ENCODE results near the gene CERS5.
"Not testable (repeated sequence)": the region's sequence is repeated elsewhere in the genome, so short reads cannot be mapped to it uniquely, and the experiment has no call there.

CERS5 gene

GRCh38 chr12:50087995-50088394 lies 79.2 kb downstream of the CERS5 start:
- H3K9me3 Mint-ChIP-seq (ENCODE audit: low read depth) = no peaks in the 10 kb centered on the region
- H3K4me1 Mint-ChIP-seq (ENCODE audit: low read depth) = peaks cover 37% of the 10 kb centered on the region
- H3K27me3 Mint-ChIP-seq = no peaks in the 10 kb centered on the region
- H3K4me3 Mint-ChIP-seq = peak overlapping the region; percentile 30
- H3K27ac Mint-ChIP-seq = peak overlapping the region; percentile 41
- peaks cover 3% of the 10 kb centered on the region for H3K36me3 Mint-ChIP-seq

GRCh38 chr12:50087151-50087550 lies 80.0 kb downstream of the CERS5 start:
- H3K4me1 Mint-ChIP-seq (ENCODE audit: low read depth) = peaks cover 37% of the 10 kb centered on the region
- peaks cover 3% of the 10 kb centered on the region for H3K36me3 Mint-ChIP-seq
- no peaks in the 10 kb centered on the region for H3K9me3 Mint-ChIP-seq (ENCODE audit: low read depth)
- H3K27me3 Mint-ChIP-seq = no peaks in the 10 kb centered on the region
- H3K27ac Mint-ChIP-seq = peak overlapping the region; percentile 58
- no peak overlapping the region for H3K4me3 Mint-ChIP-seq

GRCh38 chr12:50086148-50086547 lies 81.0 kb downstream of the CERS5 start:
- no peaks in the 10 kb centered on the region for H3K9me3 Mint-ChIP-seq (ENCODE audit: low read depth)
- H3K36me3 Mint-ChIP-seq = peaks cover 3% of the 10 kb centered on the region
- H3K4me1 Mint-ChIP-seq (ENCODE audit: low read depth) = peaks cover 37% of the 10 kb centered on the region
- H3K27me3 Mint-ChIP-seq = no peaks in the 10 kb centered on the region
- H3K27ac Mint-ChIP-seq = peak overlapping the region; percentile 84
- H3K4me3 Mint-ChIP-seq = peak overlapping the region; percentile 92

GRCh38 chr12:50085615-50086072 lies 81.5 kb downstream of the CERS5 start:
- H3K27me3 Mint-ChIP-seq = no peaks in the 10 kb centered on the region
- no peaks in the 10 kb centered on the region for H3K9me3 Mint-ChIP-seq (ENCODE audit: low read depth)
- peak overlapping the region; percentile 84 for H3K27ac Mint-ChIP-seq
- peaks cover 3% of the 10 kb centered on the region for H3K36me3 Mint-ChIP-seq
- peaks cover 37% of the 10 kb centered on the region for H3K4me1 Mint-ChIP-seq (ENCODE audit: low read depth)
- H3K4me3 Mint-ChIP-seq = peak overlapping the region; percentile 92

- H3K27me3 Mint-ChIP-seq = no peaks in the 10 kb centered on the region
- H3K4me3 Mint-ChIP-seq = peak within 1 kb of the TSS; percentile 92
- peak within 1 kb of the TSS; percentile 97 for H3K27ac Mint-ChIP-seq
- peaks cover 37% of the 10 kb centered on the region for H3K4me1 Mint-ChIP-seq (ENCODE audit: low read depth)
- H3K36me3 Mint-ChIP-seq = peaks cover 3% of the 10 kb centered on the region
- no peaks in the 10 kb centered on the region for H3K9me3 Mint-ChIP-seq (ENCODE audit: low read depth)
Measured at GRCh38 chr12:50084775-50085614, 82.2 kb downstream of the CERS5 start, which contains the start of gene SMARCD1. SMARCD1 (plus strand) TSS chr12:50085342; CDS start chr12:50085370, 28 bp downstream.

- not testable (repeated sequence) for H3K36me3 Mint-ChIP-seq; H3K27me3 Mint-ChIP-seq; H3K9me3 Mint-ChIP-seq (ENCODE audit: low read depth)
- Mint-ChIP-seq H3K27ac (peak overlapping the region; percentile 97), H3K4me3 (peak overlapping the region; percentile 92), H3K4me1 (ENCODE audit: low read depth) (peaks cover 37% of the 10 kb centered on the region)
Measured at GRCh38 chr12:50084409-50084774, 82.8 kb downstream of the CERS5 start.

GRCh38 chr12:50083301-50083700 lies 83.9 kb downstream of the CERS5 start:
- Mint-ChIP-seq H3K27ac (peak overlapping the region; percentile 90), H3K4me3 (peak overlapping the region; percentile 88), H3K36me3 (peaks cover 3% of the 10 kb centered on the region), H3K9me3 (ENCODE audit: low read depth) (no peaks in the 10 kb centered on the region), H3K27me3 (no peaks in the 10 kb centered on the region), H3K4me1 (ENCODE audit: low read depth) (peaks cover 32% of the 10 kb centered on the region)

GRCh38 chr12:50082644-50083043 lies 84.5 kb downstream of the CERS5 start:
- Mint-ChIP-seq H3K4me1 (ENCODE audit: low read depth) (peaks cover 26% of the 10 kb centered on the region), H3K27ac (peak overlapping the region; percentile 10), H3K36me3 (peaks cover 3% of the 10 kb centered on the region), H3K9me3 (ENCODE audit: low read depth) (no peaks in the 10 kb centered on the region), H3K27me3 (no peaks in the 10 kb centered on the region), H3K4me3 (peak overlapping the region; percentile 54)

- Mint-ChIP-seq H3K9me3 (ENCODE audit: low read depth) (no peaks in the 10 kb centered on the region), H3K4me1 (ENCODE audit: low read depth) (peaks cover 15% of the 10 kb centered on the region), H3K4me3 (no peak overlapping the region), H3K36me3 (no peaks in the 10 kb centered on the region), H3K27me3 (no peaks in the 10 kb centered on the region), H3K27ac (no peak overlapping the region)
Measured at GRCh38 chr12:50081096-50081808, 85.9 kb downstream of the CERS5 start.

- Mint-ChIP-seq H3K27ac (no peak overlapping the region), H3K4me3 (no peak overlapping the region), H3K27me3 (no peaks in the 10 kb centered on the region), H3K36me3 (no peaks in the 10 kb centered on the region), H3K4me1 (ENCODE audit: low read depth) (peaks cover 11% of the 10 kb centered on the region), H3K9me3 (ENCODE audit: low read depth) (no peaks in the 10 kb centered on the region)
Measured at GRCh38 chr12:50079771-50080170, 87.4 kb downstream of the CERS5 start.

Measured in activated naive CD8-positive, alpha-beta T cell (primary cell).